Heart left ventricle (tissue), 13 donors: ENCODE data around the gene PRLH.

Source experiments
- CTCF ChIP-seq, 12 donors: fragments of 200-600 bp; sonication (generic) in 4 of 12; IDR thresholded peaks; one replicate each; pipeline versions ENCODE4 v1.5.0 to v1.8.0; 2018 to 2022; ENCODE audit warnings: antibody characterized with exemption in 12 of 12, mild to moderate bottlenecking in 5 of 12
- POLR2A ChIP-seq, 2 donors: fragments of 450-650 bp; IDR thresholded peaks; one replicate each; pipeline ENCODE4 v1.6.1; 2017; ENCODE audit warnings: antibody characterized with exemption in 2 of 2, mild to moderate bottlenecking in 2 of 2, moderate library complexity in 2 of 2
- donor health status: ischemic (EF 13 %, LVEDD 7.1; RV severe dilation, severe dysfunction).
- donor health status: DM: no; HTN: yes; CAD: no.
- donor health status: DM: no; HTN: no; CAD: no.
- donor health status: ischemic (EF 25% LVEDD 6.9; RV normal size, moderate dysfunction).
- donor health status: ischemic (EF 25% LVEDD 5.7; RV mildly dilated, moderate dysfunction).
- donor health status: ischemic (EF 35%, LVEDD 5.7; RV mildly dilated, moderate dysfunction).
- donor health status: nonischemic (EF 11% LVEDD 7.7; RV severe dilation, severe dysfunction).
- donor health status: DM: yes; HTN: yes; CAD: no.
- donor health status: PGD.
- donor health status: ischemic (EF 29% LVEDD 5.4; RV normal size, mild dysfunction).
- donor health status: nonischemic (EF 23%, LVEDD 6.1; RV moderate dilation, normal function).

GRCh38 chr2:237565974-237566373, 400 bp upstream of the PRLH start:
- TF ChIP-seq CTCF (IDR thresholded peaks at IDR 0.05) (no peak), POLR2A (IDR thresholded peaks at IDR 0.05) (no peak)
